SK-N-SH treated with all-trans-retinoic acid at 6 μM for 48 hours (cell line): ENCODE results near the gene AP3B1.

Experiments used
- ISL1 ChIP-seq: fragments of 250-450 bp; sonication (Bioruptor Pico); IDR thresholded peaks from 2 replicates; pipeline ENCODE4 v2.1.2; 2022; ENCODE audit warnings: mild to moderate bottlenecking, moderate library complexity
- RARB ChIP-seq: fragments of 250-450 bp; sonication (Bioruptor Pico); IDR thresholded peaks from 2 replicates; pipeline ENCODE4 v1.8.0; 2021; ENCODE audit warnings: mild to moderate bottlenecking, moderate library complexity
- ZNF70 ChIP-seq: fragments of 450-650 bp; formaldehyde crosslinking; IDR thresholded peaks from 2 replicates; pipeline ENCODE4 v1.5.0; 2020; ENCODE audit warnings: mild to moderate bottlenecking, moderate library complexity

- no peak for TF ChIP-seq RARB
- TF ChIP-seq ZNF70 (CRISPR knock-in tag) = no peak
- TF ChIP-seq ISL1 (CRISPR knock-in tag) = no peak
Observed at GRCh38 chr5:77963795-77964194, 330.7 kb downstream of the AP3B1 start.
